Measurements from ENCODE around the gene SNX13.

Gene SNX13

DNA sequence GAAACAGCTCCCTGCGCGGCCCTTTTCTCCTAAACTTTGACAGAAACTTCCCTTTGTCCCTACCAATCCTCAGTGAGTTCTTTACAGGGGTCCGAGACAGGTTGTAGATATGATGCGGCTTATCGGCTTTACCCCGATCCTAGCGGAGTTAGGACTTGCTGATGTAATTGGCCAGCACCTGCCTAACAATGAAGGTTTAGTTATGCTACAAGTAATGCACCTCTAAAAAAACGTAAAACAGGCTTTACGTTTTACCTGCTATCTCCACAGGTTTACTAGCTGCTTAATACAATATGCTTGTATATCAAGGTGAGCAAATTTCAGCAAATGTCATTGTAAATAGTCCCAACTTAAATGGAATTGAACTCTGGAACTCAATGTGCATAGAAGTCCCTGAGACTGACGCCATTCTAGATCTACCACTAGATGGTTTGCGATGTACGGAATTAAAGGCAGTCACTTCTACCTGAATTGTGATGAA is 697 bp upstream of the SNX13 start:
- H3K4me2 ChIP-seq (ENCODE audit: low read depth, low read length), result peak overlapping the region; percentile 84
- H3K4me1 ChIP-seq (ENCODE audit: low read length), result peaks cover 9% of the 10 kb centered on the region; the same call in 1 of the 2 replicates
- H2AFZ ChIP-seq (ENCODE audit: low read length), result peak overlapping the region; percentile 92
- peaks cover 41% of the 10 kb centered on the region for H3K79me2 ChIP-seq (ENCODE audit: low read length)
- no peaks in the 10 kb centered on the region for H3K9me3 ChIP-seq (replicated peaks; ENCODE audit: insufficient read depth, low read length)
- H3K9ac ChIP-seq (ENCODE audit: low read length), result peak overlapping the region; percentile 93; the same call in 1 of the 2 replicates
- peak overlapping the region; percentile 93 for H3K4me3 ChIP-seq (ENCODE audit: low read length)
- TF ChIP-seq EZH2 (optimal IDR thresholded peaks at IDR 0.05; ENCODE audit: low read depth, low read length) (no peak), EZH2phosphoT487 (IDR thresholded peaks at IDR 0.05; ENCODE audit: low read length) (no peak)
- TF ChIP-seq, protein P1, sequence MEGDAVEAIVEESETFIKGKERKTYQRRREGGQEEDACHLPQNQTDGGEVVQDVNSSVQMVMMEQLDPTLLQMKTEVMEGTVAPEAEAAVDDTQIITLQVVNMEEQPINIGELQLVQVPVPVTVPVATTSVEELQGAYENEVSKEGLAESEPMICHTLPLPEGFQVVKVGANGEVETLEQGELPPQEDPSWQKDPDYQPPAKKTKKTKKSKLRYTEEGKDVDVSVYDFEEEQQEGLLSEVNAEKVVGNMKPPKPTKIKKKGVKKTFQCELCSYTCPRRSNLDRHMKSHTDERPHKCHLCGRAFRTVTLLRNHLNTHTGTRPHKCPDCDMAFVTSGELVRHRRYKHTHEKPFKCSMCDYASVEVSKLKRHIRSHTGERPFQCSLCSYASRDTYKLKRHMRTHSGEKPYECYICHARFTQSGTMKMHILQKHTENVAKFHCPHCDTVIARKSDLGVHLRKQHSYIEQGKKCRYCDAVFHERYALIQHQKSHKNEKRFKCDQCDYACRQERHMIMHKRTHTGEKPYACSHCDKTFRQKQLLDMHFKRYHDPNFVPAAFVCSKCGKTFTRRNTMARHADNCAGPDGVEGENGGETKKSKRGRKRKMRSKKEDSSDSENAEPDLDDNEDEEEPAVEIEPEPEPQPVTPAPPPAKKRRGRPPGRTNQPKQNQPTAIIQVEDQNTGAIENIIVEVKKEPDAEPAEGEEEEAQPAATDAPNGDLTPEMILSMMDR (IDR thresholded peaks at IDR 0.05; ENCODE audit: low read length), result no peak
- H3K9me2 ChIP-seq (replicated peaks; ENCODE audit: insufficient read depth, low read length), result no peaks in the 10 kb centered on the region
- H3K27me3 ChIP-seq (replicated peaks; ENCODE audit: insufficient read depth, low read length), result no peaks in the 10 kb centered on the region
- peak overlapping the region; percentile 73; the same call in 1 of the 2 replicates for H3K27ac ChIP-seq (ENCODE audit: low read length)
- peaks cover 10% of the 10 kb centered on the region; the same call in 1 of the 2 replicates for H3F3A ChIP-seq (ENCODE audit: insufficient read depth, low read length)
- 0 out of 2 replicates have a peak, but pooled peaks cover 4% of the 10 kb centered on the region for H4K20me1 ChIP-seq (ENCODE audit: insufficient read depth, low read length)
- peak; percentile 21 for DNase-seq
- no peaks in the 10 kb centered on the region for H3K36me3 ChIP-seq (replicated peaks; ENCODE audit: insufficient read depth, low read length)

DNA sequence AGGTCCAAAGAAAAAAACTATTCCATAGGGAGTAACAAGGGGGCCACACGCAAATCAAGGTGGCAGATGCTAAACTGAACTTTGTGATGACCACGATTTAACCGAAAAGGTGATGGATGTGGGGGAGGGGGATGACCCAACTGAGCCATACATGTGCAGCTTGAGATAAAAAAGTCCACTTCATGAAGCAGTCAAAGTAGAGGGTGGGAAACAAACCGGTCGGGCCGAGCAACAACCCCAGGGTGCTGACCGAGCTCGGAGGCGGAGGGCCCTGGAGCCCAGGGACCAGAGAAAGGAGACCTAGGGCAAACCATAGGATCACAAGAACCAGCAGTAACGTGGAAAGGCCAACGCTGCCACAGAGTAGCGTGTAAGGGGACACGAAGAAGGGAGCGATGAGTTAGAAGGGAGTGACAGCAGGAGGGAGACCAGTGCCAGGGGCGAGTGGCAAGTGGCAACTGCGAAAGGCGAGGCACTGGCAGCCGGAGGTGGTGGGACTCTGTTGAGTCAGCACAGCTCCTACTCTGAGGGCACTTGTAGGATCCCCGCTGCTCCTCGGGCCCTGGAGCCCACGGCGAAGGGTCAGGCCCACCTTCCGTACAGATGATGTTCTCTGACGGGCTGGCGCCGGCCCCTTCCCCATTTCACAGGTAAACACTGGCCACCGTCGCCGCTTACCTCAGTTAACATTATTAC is 540 bp downstream of the SNX13 start:
- Histone ChIP-seq H3K9me3 (replicated peaks; ENCODE audit: insufficient read depth, low read length) (no peaks in the 10 kb centered on the region), H3K79me2 (ENCODE audit: low read length) (peaks cover 52% of the 10 kb centered on the region), H3F3A (ENCODE audit: insufficient read depth, low read length) (peaks cover 10% of the 10 kb centered on the region; the same call in 1 of the 2 replicates), H3K9me2 (replicated peaks; ENCODE audit: insufficient read depth, low read length) (no peaks in the 10 kb centered on the region), H3K27ac (ENCODE audit: low read length) (peak overlapping the region; percentile 73; the same call in 1 of the 2 replicates), H3K9ac (ENCODE audit: low read length) (peak overlapping the region; percentile 93), H3K36me3 (replicated peaks; ENCODE audit: insufficient read depth, low read length) (no peaks in the 10 kb centered on the region), H3K4me3 (ENCODE audit: low read length) (peak overlapping the region; percentile 93), H4K20me1 (ENCODE audit: insufficient read depth, low read length) (0 out of 2 replicates have a peak, but pooled peaks cover 4% of the 10 kb centered on the region), H3K4me1 (ENCODE audit: low read length) (peaks cover 11% of the 10 kb centered on the region; the same call in 1 of the 2 replicates), H3K27me3 (replicated peaks; ENCODE audit: insufficient read depth, low read length) (no peaks in the 10 kb centered on the region), H2AFZ (ENCODE audit: low read length) (peak overlapping the region; percentile 92), H3K4me2 (ENCODE audit: low read depth, low read length) (peak overlapping the region; percentile 84)
- DNase-seq, result peak; percentile 46
- no peak for TF ChIP-seq EZH2phosphoT487 (IDR thresholded peaks at IDR 0.05; ENCODE audit: low read length)
- TF ChIP-seq, protein P1 (IDR thresholded peaks at IDR 0.05; ENCODE audit: low read length), result no peak
- no peak for TF ChIP-seq EZH2 (optimal IDR thresholded peaks at IDR 0.05; ENCODE audit: low read depth, low read length)

GRCh38 chr7:17939211-17939605 is 1.1 kb downstream of the SNX13 start:
- Histone ChIP-seq H2AFZ (ENCODE audit: low read length) (peak overlapping the region; percentile 92), H3K4me2 (ENCODE audit: low read depth, low read length) (peak overlapping the region; percentile 84), H3K27ac (ENCODE audit: low read length) (peak overlapping the region; percentile 73; the same call in 1 of the 2 replicates), H3K79me2 (ENCODE audit: low read length) (peaks cover 58% of the 10 kb centered on the region), H3K9me3 (replicated peaks; ENCODE audit: insufficient read depth, low read length) (no peaks in the 10 kb centered on the region), H3K9ac (ENCODE audit: low read length) (peak overlapping the region; percentile 93; the same call in 1 of the 2 replicates), H3K4me1 (ENCODE audit: low read length) (peaks cover 14% of the 10 kb centered on the region; the same call in 1 of the 2 replicates), H3K9me2 (replicated peaks; ENCODE audit: insufficient read depth, low read length) (no peaks in the 10 kb centered on the region), H3K36me3 (replicated peaks; ENCODE audit: insufficient read depth, low read length) (no peaks in the 10 kb centered on the region), H4K20me1 (ENCODE audit: insufficient read depth, low read length) (0 out of 2 replicates have a peak, but pooled peaks cover 4% of the 10 kb centered on the region), H3K27me3 (replicated peaks; ENCODE audit: insufficient read depth, low read length) (no peaks in the 10 kb centered on the region), H3F3A (ENCODE audit: insufficient read depth, low read length) (peaks cover 10% of the 10 kb centered on the region; the same call in 1 of the 2 replicates), H3K4me3 (ENCODE audit: low read length) (peak overlapping the region; percentile 93)
- no peak for TF ChIP-seq EZH2phosphoT487 (IDR thresholded peaks at IDR 0.05; ENCODE audit: low read length)
- no peak for TF ChIP-seq EZH2 (optimal IDR thresholded peaks at IDR 0.05; ENCODE audit: low read depth, low read length)
- TF ChIP-seq, protein P1 (IDR thresholded peaks at IDR 0.05; ENCODE audit: low read length), result no peak
- DNase-seq, result peak; percentile 15
